Gastroesophageal sphincter (tissue), 3 donors: ENCODE measurements around the gene TMEM161B.

Experiments
- CTCF ChIP-seq, 4 experiments: fragments of 200-600 bp in 2 of 4; fragments of 450-650 bp in 2 of 4; sonication (generic) in 1 of 4; IDR thresholded peaks; one replicate each; pipeline ENCODE4 v1.5.1; 2017 to 2019; ENCODE audit warnings: antibody characterized with exemption in 4 of 4, mild to moderate bottlenecking in 2 of 4, moderate library complexity in 2 of 4
- EP300 ChIP-seq: sonication (generic); formaldehyde crosslinking; IDR thresholded peaks from one replicate; pipeline ENCODE4 v1.6.1; 2017; ENCODE audit warnings: antibody characterized with exemption, mild to moderate bottlenecking
- POLR2A ChIP-seq, 2 donors: fragments of 450-650 bp; IDR thresholded peaks; one replicate each; pipeline ENCODE4 v1.6.1; 2017; ENCODE audit warnings: antibody characterized with exemption in 2 of 2, mild to moderate bottlenecking in 2 of 2, moderate library complexity in 1 of 2
- POLR2AphosphoS5 ChIP-seq: sonication (generic); formaldehyde crosslinking; IDR thresholded peaks from one replicate; pipeline ENCODE4 v1.6.1; 2017; ENCODE audit warnings: antibody characterized with exemption

GRCh38 chr5:88298425-88298824 is 29.8 kb upstream of the TMEM161B start:
- TF ChIP-seq CTCF (IDR thresholded peaks at IDR 0.05) (no peak), POLR2AphosphoS5 (no peak), POLR2A (IDR thresholded peaks at IDR 0.05) (no peak), EP300 (no peak)
